ENCODE results near the gene OR2A5.

DNA sequence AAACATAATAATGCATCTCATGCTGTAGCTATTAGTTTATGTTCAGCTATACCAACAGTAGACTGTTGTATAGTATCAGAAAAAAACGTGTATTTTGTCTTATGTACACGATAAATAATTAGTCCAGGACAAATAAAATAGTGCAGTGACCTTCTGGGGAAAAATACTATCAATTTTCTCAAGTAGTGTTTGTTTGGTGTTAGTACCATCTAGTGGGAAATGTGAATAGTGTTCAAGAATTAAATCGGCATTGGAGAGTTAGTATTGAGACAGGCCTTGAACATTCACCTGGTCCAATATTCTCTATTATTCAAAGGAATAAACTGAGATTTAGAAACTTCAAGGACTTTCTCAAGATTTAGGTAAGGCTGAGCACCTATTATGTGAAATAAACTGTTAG, 21.7 kb upstream of the OR2A5 start:
- TF ChIP-seq CTCF (IDR thresholded peaks at IDR 0.05; ENCODE audit: poor library complexity, severe bottlenecking) = peak; percentile 83
- no peak for TF ChIP-seq POLR2AphosphoS5 (IDR thresholded peaks at IDR 0.05)
- TF ChIP-seq, protein P1, sequence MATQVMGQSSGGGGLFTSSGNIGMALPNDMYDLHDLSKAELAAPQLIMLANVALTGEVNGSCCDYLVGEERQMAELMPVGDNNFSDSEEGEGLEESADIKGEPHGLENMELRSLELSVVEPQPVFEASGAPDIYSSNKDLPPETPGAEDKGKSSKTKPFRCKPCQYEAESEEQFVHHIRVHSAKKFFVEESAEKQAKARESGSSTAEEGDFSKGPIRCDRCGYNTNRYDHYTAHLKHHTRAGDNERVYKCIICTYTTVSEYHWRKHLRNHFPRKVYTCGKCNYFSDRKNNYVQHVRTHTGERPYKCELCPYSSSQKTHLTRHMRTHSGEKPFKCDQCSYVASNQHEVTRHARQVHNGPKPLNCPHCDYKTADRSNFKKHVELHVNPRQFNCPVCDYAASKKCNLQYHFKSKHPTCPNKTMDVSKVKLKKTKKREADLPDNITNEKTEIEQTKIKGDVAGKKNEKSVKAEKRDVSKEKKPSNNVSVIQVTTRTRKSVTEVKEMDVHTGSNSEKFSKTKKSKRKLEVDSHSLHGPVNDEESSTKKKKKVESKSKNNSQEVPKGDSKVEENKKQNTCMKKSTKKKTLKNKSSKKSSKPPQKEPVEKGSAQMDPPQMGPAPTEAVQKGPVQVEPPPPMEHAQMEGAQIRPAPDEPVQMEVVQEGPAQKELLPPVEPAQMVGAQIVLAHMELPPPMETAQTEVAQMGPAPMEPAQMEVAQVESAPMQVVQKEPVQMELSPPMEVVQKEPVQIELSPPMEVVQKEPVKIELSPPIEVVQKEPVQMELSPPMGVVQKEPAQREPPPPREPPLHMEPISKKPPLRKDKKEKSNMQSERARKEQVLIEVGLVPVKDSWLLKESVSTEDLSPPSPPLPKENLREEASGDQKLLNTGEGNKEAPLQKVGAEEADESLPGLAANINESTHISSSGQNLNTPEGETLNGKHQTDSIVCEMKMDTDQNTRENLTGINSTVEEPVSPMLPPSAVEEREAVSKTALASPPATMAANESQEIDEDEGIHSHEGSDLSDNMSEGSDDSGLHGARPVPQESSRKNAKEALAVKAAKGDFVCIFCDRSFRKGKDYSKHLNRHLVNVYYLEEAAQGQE (IDR thresholded peaks at IDR 0.05; ENCODE audit: borderline replicate concordance) = no peak
- TF ChIP-seq EZH2 (IDR thresholded peaks at IDR 0.05; ENCODE audit: borderline replicate concordance, insufficient read depth, low read length, poor library complexity, severe bottlenecking) = no peak
- no peak for TF ChIP-seq EP300 (conservative IDR thresholded peaks at IDR 0.05; ENCODE audit: poor library complexity, severe bottlenecking)
- TF ChIP-seq RAD21 (conservative IDR thresholded peaks at IDR 0.05) = peak; percentile 90
- TF ChIP-seq TAF1 (IDR thresholded peaks at IDR 0.05; ENCODE audit: low read depth) = no peak
